Measurements from ENCODE around the gene NDC80. TPM values are rescaled to one million over a fixed set of nuclear protein-coding genes. Genes with fewer than 3 reads are reported as not detected.

NDC80 gene
- polyA plus RNA-seq, 1 donor (not counting 4 experiments of a cell fraction or from before 2014, with no cell fraction given): 11.5 TPM

GRCh38 chr18:2618009-2618408, 46.7 kb downstream of the NDC80 start:
- dilution Hi-C loops (cut with MboI; ENCODE audit: extremely low pct_ligation_motif_present, low sequenced_read_pairs): no loop called here
- no peak overlapping the region for H3K4me3 ChIP-seq (ENCODE audit: control insufficient read depth in 2 of 3, extremely low read depth in 1 of 3, insufficient read depth in 2 of 3, low read depth in 1 of 3, low read length in 3 of 3)
- no peaks in the 10 kb centered on the region for H3K27me3 ChIP-seq (ENCODE audit: control insufficient read depth, extremely low read depth, insufficient read depth, low read length)
- no peaks in the 10 kb centered on the region for H3K79me2 ChIP-seq (ENCODE audit: control insufficient read depth, insufficient read depth, low read length)
- no peak overlapping the region for H3K27ac ChIP-seq (ENCODE audit: control insufficient read depth, insufficient read depth, low read length)
- no peaks in the 10 kb centered on the region for H3K36me3 ChIP-seq (ENCODE audit: control insufficient read depth in 2 of 2, extremely low read depth in 1 of 2, insufficient read depth in 2 of 2, low read length in 2 of 2)
- H3K9ac ChIP-seq (ENCODE audit: control insufficient read depth, extremely low read depth, insufficient read depth, low read length): no peak overlapping the region
- no peaks in the 10 kb centered on the region for H3K9me1 ChIP-seq (ENCODE audit: control insufficient read depth, extremely low read depth, insufficient read depth, low read length)
- no peaks in the 10 kb centered on the region for H3K4me1 ChIP-seq (ENCODE audit: control insufficient read depth, extremely low read depth, insufficient read depth, low read length)
- no peak overlapping the region for H3K4me2 ChIP-seq (ENCODE audit: control insufficient read depth, extremely low read depth, insufficient read depth, low read depth, low read length)
- DNase-seq (ENCODE audit: low read depth, low spot score): no peak
- H2AFZ ChIP-seq (ENCODE audit: control insufficient read depth, low read length): no peak overlapping the region
- TF ChIP-seq EZH2 (IDR thresholded peaks at IDR 0.05; ENCODE audit: low read length) (no peak), CTCF (optimal IDR thresholded peaks at IDR 0.05 in 1 of 3, IDR thresholded peaks at IDR 0.05 in 1 of 3, conservative IDR thresholded peaks at IDR 0.05 in 1 of 3; ENCODE audit: extremely low read depth in 1 of 3, insufficient read depth in 2 of 3, low read length in 3 of 3) (no peak)
- H4K20me1 ChIP-seq (ENCODE audit: control insufficient read depth, extremely low read depth, insufficient read depth, low read length): no peaks in the 10 kb centered on the region
- FAIRE-seq: no peak
- H3K9me3 ChIP-seq (ENCODE audit: control insufficient read depth, low read depth, low read length): no peaks in the 10 kb centered on the region

GRCh38 chr18:2625217-2625616, 53.9 kb downstream of the NDC80 start:
- H3K79me2 ChIP-seq (ENCODE audit: control insufficient read depth, insufficient read depth, low read length): no peaks in the 10 kb centered on the region
- dilution Hi-C loops (cut with MboI; ENCODE audit: extremely low pct_ligation_motif_present, low sequenced_read_pairs): no loop called here
- H3K4me1 ChIP-seq (ENCODE audit: control insufficient read depth, extremely low read depth, insufficient read depth, low read length): peaks cover 2% of the 10 kb centered on the region
- TF ChIP-seq CTCF (optimal IDR thresholded peaks at IDR 0.05 in 1 of 3, IDR thresholded peaks at IDR 0.05 in 1 of 3, conservative IDR thresholded peaks at IDR 0.05 in 1 of 3; ENCODE audit: extremely low read depth in 1 of 3, insufficient read depth in 2 of 3, low read length in 3 of 3) (no peak), EZH2 (IDR thresholded peaks at IDR 0.05; ENCODE audit: low read length) (no peak)
- H3K36me3 ChIP-seq (ENCODE audit: control insufficient read depth in 2 of 2, extremely low read depth in 1 of 2, insufficient read depth in 2 of 2, low read length in 2 of 2): no peaks in the 10 kb centered on the region
- H3K9me3 ChIP-seq (ENCODE audit: control insufficient read depth, low read depth, low read length): no peaks in the 10 kb centered on the region
- no peak overlapping the region for H3K27ac ChIP-seq (ENCODE audit: control insufficient read depth, insufficient read depth, low read length)
- no peaks in the 10 kb centered on the region for H3K9me1 ChIP-seq (ENCODE audit: control insufficient read depth, extremely low read depth, insufficient read depth, low read length)
- FAIRE-seq (no peak), DNase-seq (ENCODE audit: low read depth, low spot score) (no peak)
- no peaks in the 10 kb centered on the region for H4K20me1 ChIP-seq (ENCODE audit: control insufficient read depth, extremely low read depth, insufficient read depth, low read length)
- H3K27me3 ChIP-seq (ENCODE audit: control insufficient read depth, extremely low read depth, insufficient read depth, low read length): no peaks in the 10 kb centered on the region
- H3K4me2 ChIP-seq (ENCODE audit: control insufficient read depth, extremely low read depth, insufficient read depth, low read depth, low read length): no peak overlapping the region
- H3K4me3 ChIP-seq (ENCODE audit: control insufficient read depth in 2 of 3, extremely low read depth in 1 of 3, insufficient read depth in 2 of 3, low read depth in 1 of 3, low read length in 3 of 3): no peak overlapping the region
- H3K9ac ChIP-seq (ENCODE audit: control insufficient read depth, extremely low read depth, insufficient read depth, low read length): no peak overlapping the region
- no peak overlapping the region for H2AFZ ChIP-seq (ENCODE audit: control insufficient read depth, low read length)

Measured in keratinocyte (primary cell).